Ectodermal cell (in vitro differentiated cells): ENCODE data around the gene PDGFC.
"Not testable (repeated sequence)": the region's sequence is repeated elsewhere in the genome, so short reads cannot be mapped to it uniquely, and the experiment has no call there.

Experiments used
- H3K27ac ChIP-seq: 2 replicates; pipeline ENCODE4 v1.7.0; 2013; ENCODE audit warnings: mild to moderate bottlenecking, low read depth, low read length; ENCODE audit not compliant: insufficient read depth, poor library complexity, severe bottlenecking
- H3K27me3 ChIP-seq: 2 replicates; pipeline ENCODE4 v1.7.0; 2013; ENCODE audit warnings: mild to moderate bottlenecking, low read length; ENCODE audit not compliant: insufficient read depth, control insufficient read depth, poor library complexity, severe bottlenecking
- H3K36me3 ChIP-seq: one replicate; pipeline ENCODE4 v1.7.0; 2013; ENCODE audit warnings: low read length; ENCODE audit not compliant: control insufficient read depth, insufficient read depth
- H3K4me1 ChIP-seq: one replicate; pipeline ENCODE4 v1.7.0; 2013; ENCODE audit warnings: low read length; ENCODE audit not compliant: control insufficient read depth, insufficient read depth
- H3K4me3 ChIP-seq: 2 replicates; pipeline ENCODE4 v1.7.0; 2013; ENCODE audit warnings: low read depth, low read length, control low read depth; ENCODE audit not compliant: insufficient read depth
- H3K9me3 ChIP-seq: 2 replicates; pipeline ENCODE4 v1.7.0; 2013; ENCODE audit warnings: mild to moderate bottlenecking, low read length, moderate library complexity; ENCODE audit not compliant: control insufficient read depth
- WGBS, 2 experiments: methylation state at CpG; one replicate each; pipeline ENCODE4 v1.1.7; 2013; ENCODE audit warnings: missing lambda C conversion rate in 2 of 2; 5-methylcytosine and 5-hydroxymethylcytosine counted together

The PDGFC gene

GRCh38 chr4:156888762-156889161 is 82.8 kb downstream of the PDGFC start:
- Histone ChIP-seq H3K4me1 (no peaks in the 10 kb centered on the region), H3K4me3 (no peak overlapping the region), H3K27ac (no peak overlapping the region), H3K27me3 (no peaks in the 10 kb centered on the region), H3K9me3 (no peaks in the 10 kb centered on the region), H3K36me3 (no peaks in the 10 kb centered on the region)
- WGBS, 2 experiments = 92 to 95% methylated on average over 3 of the region's 3 CpGs

- Histone ChIP-seq H3K36me3 (no peaks in the 10 kb centered on the region), H3K9me3 (no peaks in the 10 kb centered on the region), H3K4me1 (no peaks in the 10 kb centered on the region), H3K27me3 (no peaks in the 10 kb centered on the region), H3K4me3 (no peak overlapping the region), H3K27ac (no peak overlapping the region)
- WGBS, 2 experiments = 94% methylated on average over 2 of the region's 2 CpGs
These were observed 85.1 kb downstream of the PDGFC start for GRCh38 chr4:156886481-156886880.

- 83 to 100% methylated on average over 1 of the region's 1 CpG for WGBS, 2 experiments
- Histone ChIP-seq H3K9me3 (no peaks in the 10 kb centered on the region), H3K27me3 (no peaks in the 10 kb centered on the region), H3K4me1 (no peaks in the 10 kb centered on the region), H3K27ac (no peak overlapping the region), H3K36me3 (no peaks in the 10 kb centered on the region), H3K4me3 (no peak overlapping the region)
These were observed 86.2 kb downstream of the PDGFC start for GRCh38 chr4:156885374-156885773.

- Histone ChIP-seq H3K9me3 (no peaks in the 10 kb centered on the region), H3K27me3 (no peaks in the 10 kb centered on the region), H3K4me1 (no peaks in the 10 kb centered on the region), H3K4me3 (no peak overlapping the region), H3K36me3 (no peaks in the 10 kb centered on the region), H3K27ac (no peak overlapping the region)
- 82 to 87% methylated on average over 2 to 3 of the region's 3 CpGs for WGBS, 2 experiments
These were observed 87.4 kb downstream of the PDGFC start for GRCh38 chr4:156884183-156884582.

- WGBS, 2 experiments = 80 to 94% methylated on average over 1 to 3 of the region's 3 CpGs
- H3K9me3 ChIP-seq = no peaks in the 10 kb centered on the region
- no peak overlapping the region for H3K4me3 ChIP-seq
- no peaks in the 10 kb centered on the region for H3K36me3 ChIP-seq
- H3K4me1 ChIP-seq = peaks cover 4% of the 10 kb centered on the region
- no peaks in the 10 kb centered on the region for H3K27me3 ChIP-seq
- H3K27ac ChIP-seq = no peak overlapping the region
These were observed 95.9 kb downstream of the PDGFC start for GRCh38 chr4:156875704-156876103.

- WGBS, 2 experiments = 100% methylated on average over 1 of the region's 1 CpG
- no peaks in the 10 kb centered on the region for H3K27me3 ChIP-seq
- no peaks in the 10 kb centered on the region for H3K9me3 ChIP-seq
- peaks cover 4% of the 10 kb centered on the region for H3K4me1 ChIP-seq
- H3K4me3 ChIP-seq = no peak overlapping the region
- H3K27ac ChIP-seq = no peak overlapping the region
- no peaks in the 10 kb centered on the region for H3K36me3 ChIP-seq
These were observed 96.5 kb downstream of the PDGFC start for GRCh38 chr4:156875055-156875454.

GRCh38 chr4:156873799-156874198 is 97.8 kb downstream of the PDGFC start:
- Histone ChIP-seq H3K27me3 (no peaks in the 10 kb centered on the region), H3K9me3 (no peaks in the 10 kb centered on the region), H3K4me1 (peaks cover 4% of the 10 kb centered on the region), H3K4me3 (no peak overlapping the region), H3K36me3 (no peaks in the 10 kb centered on the region), H3K27ac (no peak overlapping the region)
- 88 to 100% methylated on average over 2 of the region's 3 CpGs for WGBS, 2 experiments

- Histone ChIP-seq H3K4me1 (no peaks in the 10 kb centered on the region), H3K27ac (no peak overlapping the region), H3K9me3 (no peaks in the 10 kb centered on the region), H3K36me3 (no peaks in the 10 kb centered on the region), H3K27me3 (no peaks in the 10 kb centered on the region), H3K4me3 (no peak overlapping the region)
- 93 to 96% methylated on average over 3 of the region's 3 CpGs for WGBS, 2 experiments
These were observed 100.7 kb downstream of the PDGFC start for GRCh38 chr4:156870861-156871260.

GRCh38 chr4:156870131-156870530 is 101.5 kb downstream of the PDGFC start:
- 93 to 95% methylated on average over 1 of the region's 1 CpG for whole genome bisulfite sequencing, 2 experiments
- H3K4me1 ChIP-seq = no peaks in the 10 kb centered on the region
- H3K27me3 ChIP-seq = no peaks in the 10 kb centered on the region
- no peaks in the 10 kb centered on the region for H3K9me3 ChIP-seq
- no peak overlapping the region for H3K27ac ChIP-seq
- H3K4me3 ChIP-seq = no peak overlapping the region
- no peaks in the 10 kb centered on the region for H3K36me3 ChIP-seq

- H3K27me3 ChIP-seq, H3K9me3 ChIP-seq, H3K4me3 ChIP-seq, H3K27ac ChIP-seq, H3K36me3 ChIP-seq, H3K4me1 ChIP-seq: not testable (repeated sequence)
- WGBS, 2 experiments = 83 to 88% methylated on average over 1 of the region's 2 CpGs
These were observed 105.5 kb downstream of the PDGFC start for GRCh38 chr4:156866088-156866487.

GRCh38 chr4:156865451-156865850 is 106.1 kb downstream of the PDGFC start:
- Histone ChIP-seq H3K36me3 (no peaks in the 10 kb centered on the region), H3K27me3 (no peaks in the 10 kb centered on the region), H3K4me1 (no peaks in the 10 kb centered on the region), H3K4me3 (no peak overlapping the region), H3K9me3 (no peaks in the 10 kb centered on the region), H3K27ac (no peak overlapping the region)
- WGBS, 2 experiments = 87 to 95% methylated on average over 2 of the region's 2 CpGs
